Fibroblast of lung (primary cell): ENCODE data around the gene NCOR1.

Source experiments
- EZH2 ChIP-seq: IDR thresholded peaks from 2 replicates; pipeline ENCODE4 v1.5.1; 2012; ENCODE audit warnings: low read length, control low read depth, mild to moderate bottlenecking; ENCODE audit errors: missing control alignments
- TF ChIP-seq, protein P1 (sequence below), 2 donors: IDR thresholded peaks in 1 of 2; conservative IDR thresholded peaks in 1 of 2; 1 replicate in 1 of 2; 2 replicates in 1 of 2; pipeline ENCODE4 v1.5.1; 2011 to 2012; ENCODE audit warnings: low read length in 2 of 2, control low read depth in 1 of 2, inconsistent platforms in 1 of 2, low read depth in 1 of 2, mild to moderate bottlenecking in 1 of 2

DNA sequence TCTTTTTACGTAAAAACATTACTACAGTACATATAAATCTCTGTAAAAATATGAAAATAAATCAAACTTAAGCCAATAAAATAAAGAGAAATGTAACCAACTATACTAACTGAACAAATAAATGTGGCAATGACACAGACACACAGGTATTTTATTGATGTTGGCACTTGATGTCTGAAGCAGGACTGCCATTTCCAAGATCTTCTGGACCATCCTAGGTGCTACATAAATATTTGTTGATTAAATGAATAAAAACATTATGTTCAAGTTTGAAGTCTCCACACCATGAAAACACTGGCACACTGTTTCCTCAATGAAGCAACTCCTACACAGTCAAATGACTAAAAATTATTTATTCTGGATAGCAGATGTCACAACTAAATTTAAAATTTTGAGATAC is 106.9 kb downstream of the NCOR1 start:
- no peak for TF ChIP-seq EZH2
- TF ChIP-seq, protein P1, sequence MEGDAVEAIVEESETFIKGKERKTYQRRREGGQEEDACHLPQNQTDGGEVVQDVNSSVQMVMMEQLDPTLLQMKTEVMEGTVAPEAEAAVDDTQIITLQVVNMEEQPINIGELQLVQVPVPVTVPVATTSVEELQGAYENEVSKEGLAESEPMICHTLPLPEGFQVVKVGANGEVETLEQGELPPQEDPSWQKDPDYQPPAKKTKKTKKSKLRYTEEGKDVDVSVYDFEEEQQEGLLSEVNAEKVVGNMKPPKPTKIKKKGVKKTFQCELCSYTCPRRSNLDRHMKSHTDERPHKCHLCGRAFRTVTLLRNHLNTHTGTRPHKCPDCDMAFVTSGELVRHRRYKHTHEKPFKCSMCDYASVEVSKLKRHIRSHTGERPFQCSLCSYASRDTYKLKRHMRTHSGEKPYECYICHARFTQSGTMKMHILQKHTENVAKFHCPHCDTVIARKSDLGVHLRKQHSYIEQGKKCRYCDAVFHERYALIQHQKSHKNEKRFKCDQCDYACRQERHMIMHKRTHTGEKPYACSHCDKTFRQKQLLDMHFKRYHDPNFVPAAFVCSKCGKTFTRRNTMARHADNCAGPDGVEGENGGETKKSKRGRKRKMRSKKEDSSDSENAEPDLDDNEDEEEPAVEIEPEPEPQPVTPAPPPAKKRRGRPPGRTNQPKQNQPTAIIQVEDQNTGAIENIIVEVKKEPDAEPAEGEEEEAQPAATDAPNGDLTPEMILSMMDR (conservative IDR thresholded peaks at IDR 0.05 in 1 of 2, IDR thresholded peaks at IDR 0.05 in 1 of 2; ENCODE audit: low read depth in 1 of 2, low read length in 2 of 2), result no peak
